Erythroblast (primary cell): Measurements from ENCODE around the gene ACOX1.

ENCODE experiments used
- DNase-seq, 2 experiments: peaks; one replicate each; lab custom pipeline; 2025; lab: John Stamatoyannopoulos, UW
- GATA1 ChIP-seq: IDR thresholded peaks from 2 replicates; pipeline ENCODE4 v1.6.1; 2011; ENCODE audit warnings: low read depth, mild to moderate bottlenecking, control low read depth, low read length, moderate library complexity
- POLR2A ChIP-seq: IDR thresholded peaks from 2 replicates; pipeline ENCODE4 v1.6.1; 2011; ENCODE audit warnings: mild to moderate bottlenecking, low read length

Gene ACOX1

DNA sequence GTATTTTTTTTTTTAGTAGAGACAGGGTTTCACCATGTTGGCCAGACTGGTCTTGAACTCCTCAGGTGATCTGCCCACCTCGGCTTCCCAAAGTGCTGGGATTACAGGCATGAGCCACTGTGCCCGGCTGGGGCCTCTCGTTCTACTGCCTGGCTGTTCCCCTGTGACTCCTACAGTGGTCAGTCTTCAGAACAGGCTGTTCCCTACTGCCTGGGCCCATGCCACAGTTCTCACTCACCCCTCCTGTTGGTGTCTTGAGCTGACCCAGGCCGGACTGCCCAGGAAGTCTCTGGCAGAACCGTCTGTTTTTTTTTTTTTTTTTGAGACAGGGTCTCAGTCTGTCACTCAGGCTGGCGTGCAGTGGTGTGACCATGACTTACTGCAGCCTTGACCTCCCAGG, 24.9 kb upstream of the ACOX1 start:
- DNase-seq: no peak
- TF ChIP-seq POLR2A (no peak), GATA1 (no peak)

DNA sequence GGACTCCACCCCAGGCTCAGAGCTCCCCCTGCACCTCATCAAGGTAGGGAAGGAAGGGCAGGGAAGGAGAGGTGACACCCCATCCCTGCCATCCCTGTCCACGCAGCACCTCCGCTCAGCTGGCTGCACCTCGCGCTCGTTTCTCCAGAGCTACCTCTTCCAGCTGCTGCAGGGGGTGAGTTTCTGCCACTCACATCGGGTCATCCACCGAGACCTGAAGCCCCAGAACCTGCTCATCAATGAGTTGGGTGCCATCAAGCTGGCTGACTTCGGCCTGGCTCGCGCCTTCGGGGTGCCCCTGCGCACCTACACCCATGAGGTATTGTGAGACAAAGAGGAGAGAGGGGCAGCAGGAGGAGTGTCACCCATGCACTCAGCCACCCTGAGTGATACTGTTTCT, 23.1 kb upstream of the ACOX1 start:
- TF ChIP-seq POLR2A (no peak), GATA1 (no peak)
- no peak for DNase-seq

GRCh38 chr17:76000755-76001521, 22.0 kb upstream of the ACOX1 start, which contains the start of gene CDK3:
TSS of gene CDK3 (plus strand) at chr17:76000855. CDS start at chr17:76001426, 571 bp downstream.
- no peak for DNase-seq

GRCh38 chr17:76000016-76000754, 21.2 kb upstream of the ACOX1 start:
- TF ChIP-seq POLR2A: no peak
- no peak for TF ChIP-seq GATA1
- peak; percentile 71 to 82 for DNase-seq

More at GRCh38 chr17:76000755-76001521, 22.0 kb upstream of the ACOX1 start, which contains the start of gene CDK3:
- no peak for TF ChIP-seq GATA1
- no peak for TF ChIP-seq POLR2A

DNA sequence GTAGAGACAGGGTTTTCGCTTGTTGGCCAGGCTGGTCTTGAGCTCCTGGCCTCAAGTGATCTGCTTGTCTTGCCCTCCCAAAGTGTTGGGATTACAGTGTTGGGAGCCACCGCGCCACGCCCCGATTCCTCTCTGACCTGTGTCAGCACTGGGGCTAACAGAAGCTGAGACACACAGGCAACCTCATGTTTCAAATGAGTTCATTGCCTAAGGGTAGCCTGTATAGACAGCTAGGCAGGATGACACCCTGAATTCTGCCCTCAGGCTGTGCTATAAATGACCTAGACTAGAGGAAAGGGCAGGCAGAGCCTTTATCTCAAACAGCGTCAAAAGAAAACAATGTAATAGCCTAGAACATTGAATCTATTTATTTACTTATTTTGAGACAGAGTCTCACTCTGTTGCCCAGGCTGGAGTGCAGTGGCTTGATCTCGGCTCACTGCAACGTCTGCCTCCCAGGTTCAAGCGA, 19.4 kb upstream of the ACOX1 start:
- no peak for DNase-seq
- TF ChIP-seq POLR2A (no peak), GATA1 (no peak)

- no peak for DNase-seq
- TF ChIP-seq GATA1 (no peak), POLR2A (no peak)
Measured at GRCh38 chr17:75996665-75997590, 18.0 kb upstream of the ACOX1 start.

- no peak for DNase-seq
- TF ChIP-seq GATA1 (no peak), POLR2A (no peak)
Measured at GRCh38 chr17:75995385-75995925, 16.5 kb upstream of the ACOX1 start.

DNA sequence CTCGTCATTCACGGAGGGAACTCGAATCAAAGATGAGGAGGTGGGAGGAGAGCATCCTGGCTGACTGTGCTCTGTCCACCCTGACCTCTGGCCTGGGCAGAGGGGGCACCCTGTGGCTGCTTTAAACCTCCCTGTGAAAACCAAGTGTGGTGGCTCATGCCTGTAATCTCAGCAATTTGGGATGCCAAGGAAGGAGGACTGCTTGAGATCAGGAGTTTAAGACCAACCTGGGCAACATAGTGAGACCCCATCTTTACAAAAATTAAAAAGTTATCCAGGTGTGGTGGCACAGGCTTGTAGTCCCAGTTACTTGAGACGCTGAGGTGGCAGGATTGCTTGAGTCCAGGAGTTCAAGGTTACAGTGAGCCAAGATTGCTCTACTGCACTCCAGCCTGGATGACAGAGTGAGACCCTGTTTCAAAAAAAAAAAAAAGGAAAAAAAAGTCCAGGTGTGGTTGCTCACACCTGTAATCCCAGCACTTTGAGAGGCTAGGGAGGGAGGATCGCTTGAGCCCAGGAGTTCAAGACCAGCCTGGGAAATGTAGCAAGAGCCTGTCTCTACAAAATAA, 15.9 kb upstream of the ACOX1 start:
- DNase-seq: no peak
- TF ChIP-seq GATA1: no peak
- no peak for TF ChIP-seq POLR2A

- TF ChIP-seq GATA1: no peak
- TF ChIP-seq POLR2A: no peak
- DNase-seq: no peak
Measured at GRCh38 chr17:75991396-75991795, 12.4 kb upstream of the ACOX1 start.

- peak in 1 of 2 experiments; percentile 42 for DNase-seq
- no peak for TF ChIP-seq GATA1
- TF ChIP-seq POLR2A: no peak
Measured at GRCh38 chr17:75987041-75987440, 8.1 kb upstream of the ACOX1 start.

- DNase-seq: no peak
- TF ChIP-seq POLR2A: no peak
- TF ChIP-seq GATA1: no peak
Measured at GRCh38 chr17:75985986-75986385, 7.0 kb upstream of the ACOX1 start.

DNA sequence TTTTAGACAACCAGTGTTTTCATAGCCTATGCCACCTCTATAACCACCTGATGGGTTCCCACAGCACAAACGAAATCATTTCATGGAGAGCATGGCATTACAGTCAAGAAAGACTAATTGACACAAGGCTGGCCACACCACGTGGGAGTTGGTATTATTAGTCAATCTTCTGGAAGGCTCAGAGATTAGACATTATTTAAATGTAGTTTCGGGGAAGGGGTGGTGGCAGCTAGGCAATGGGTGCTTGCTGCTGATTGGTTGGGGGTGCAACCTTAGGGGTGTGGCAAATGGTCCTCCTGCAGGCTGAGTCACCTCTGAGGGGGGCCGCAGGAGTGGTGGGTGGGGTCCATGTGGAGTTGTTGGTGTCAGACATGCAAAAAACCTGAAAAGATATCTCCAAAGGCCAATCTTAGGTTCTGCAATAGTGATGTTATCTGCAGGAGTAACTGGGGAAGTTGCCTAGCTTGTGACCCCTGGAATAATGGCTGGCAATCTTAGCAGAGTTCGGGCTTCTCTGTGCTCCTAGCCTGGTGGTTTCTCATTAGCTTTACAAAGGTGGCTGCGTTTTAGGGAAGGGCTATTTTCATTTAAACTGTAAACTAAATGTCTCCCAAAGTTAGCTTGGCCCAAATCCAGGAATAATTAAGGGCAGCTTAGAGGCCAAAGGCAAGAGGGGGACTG, 4.7 kb upstream of the ACOX1 start:
- peak; percentile 78 to 79 for DNase-seq
- TF ChIP-seq GATA1: no peak
- no peak for TF ChIP-seq POLR2A
